Stimulated activated CD4-positive, alpha-beta T cell treated with anti-CD3 and anti-CD28 coated beads, Interleukin-1b, Interleukin-23, amount 100 ng/mL, for 4 hours (primary cell): ENCODE measurements around the gene IL4.
"Not testable (repeated sequence)": the region's sequence is repeated elsewhere in the genome, so short reads cannot be mapped to it uniquely, and the experiment has no call there.

Experiments
- DNase-seq, 2 donors: peaks; one replicate each; pipeline ENCODE4 v3.0.0-alpha.2; 2020; ENCODE audit warnings: low read depth in 2 of 2

IL4 gene

GRCh38 chr5:132673939-132674630 is at the start of gene IL4:
TSS of gene IL4 (plus strand) at chr5:132673989. CDS start at chr5:132674051, 62 bp downstream.
- DNase-seq = no peak

GRCh38 chr5:132627470-132627869 is 46.3 kb upstream of the IL4 start:
- no peak for DNase-seq

GRCh38 chr5:132628814-132629213 is 45.0 kb upstream of the IL4 start:
- DNase-seq = no peak

- DNase-seq = no peak
Observed at GRCh38 chr5:132629230-132629944, 44.4 kb upstream of the IL4 start.

- DNase-seq = not testable (repeated sequence)
Observed at GRCh38 chr5:132633587-132633986, 40.2 kb upstream of the IL4 start.

GRCh38 chr5:132635873-132636272 is 37.9 kb upstream of the IL4 start:
- no peak for DNase-seq

GRCh38 chr5:132637241-132637640 is 36.5 kb upstream of the IL4 start:
- no peak for DNase-seq

GRCh38 chr5:132639706-132640130 is 34.1 kb upstream of the IL4 start:
- DNase-seq = no peak

- DNase-seq = no peak
Observed at GRCh38 chr5:132640613-132641012, 33.2 kb upstream of the IL4 start.

GRCh38 chr5:132641241-132641723 is 32.5 kb upstream of the IL4 start:
- no peak for DNase-seq

- no peak for DNase-seq
Observed at GRCh38 chr5:132641841-132642240, 31.9 kb upstream of the IL4 start.

- no peak for DNase-seq
Observed at GRCh38 chr5:132644177-132644576, 29.6 kb upstream of the IL4 start.

GRCh38 chr5:132646583-132647266 is 27.1 kb upstream of the IL4 start:
- DNase-seq = no peak

GRCh38 chr5:132647473-132647872 is 26.3 kb upstream of the IL4 start:
- DNase-seq = no peak

GRCh38 chr5:132648355-132648754 is 25.4 kb upstream of the IL4 start:
- no peak for DNase-seq

- no peak for DNase-seq
Observed at GRCh38 chr5:132651838-132652469, 21.8 kb upstream of the IL4 start.

GRCh38 chr5:132653716-132654115 is 20.1 kb upstream of the IL4 start:
- no peak for DNase-seq

GRCh38 chr5:132655821-132656773 is 17.7 kb upstream of the IL4 start:
- DNase-seq = peak; percentile 17 to 31

GRCh38 chr5:132656774-132657355 is 16.9 kb upstream of the IL4 start:
- no peak for DNase-seq

GRCh38 chr5:132657676-132658380 is 16.0 kb upstream of the IL4 start, which contains the start of gene IL13:
TSS of gene IL13 (plus strand) at chr5:132658173. CDS start at chr5:132658187, 14 bp downstream.
- no peak for DNase-seq
